AG08395 (cell line): ENCODE measurements around the gene GOLGA1.
"Not testable (repeated sequence)": the region's sequence is repeated elsewhere in the genome, so short reads cannot be mapped to it uniquely, and the experiment has no call there.

Source experiments
- DNase-seq: peaks from one replicate; pipeline ENCODE4 v3.0.0; 2012; ENCODE audit warnings: mixed read lengths, low spot score

GOLGA1 gene

DNA sequence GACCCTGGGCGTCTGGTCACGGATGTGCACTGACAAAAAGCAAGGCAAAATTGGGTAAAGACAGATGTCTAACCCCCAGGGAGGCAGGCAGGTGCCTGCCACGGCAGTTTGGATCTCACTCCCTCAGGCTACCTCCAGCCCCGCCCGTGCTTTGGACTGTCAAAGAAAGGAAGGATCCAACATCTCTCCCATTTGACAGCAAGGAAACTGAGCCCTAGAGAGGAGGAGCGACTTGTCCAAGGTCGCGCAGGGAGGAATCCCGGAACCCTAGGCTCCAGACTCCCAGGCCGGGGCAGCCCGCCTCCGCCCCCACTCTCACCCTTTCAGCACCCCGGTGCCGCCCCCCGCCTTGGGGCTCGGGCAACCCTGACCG is 376 bp downstream of the GOLGA1 start:
- no peak for DNase-seq

- no peak for DNase-seq
These were observed 939 bp downstream of the GOLGA1 start for GRCh38 chr9:124939944-124940343.

- peak; percentile 61 for DNase-seq
These were observed 6.6 kb downstream of the GOLGA1 start for GRCh38 chr9:124934290-124934689.

GRCh38 chr9:124932333-124932732 is 8.6 kb downstream of the GOLGA1 start:
- DNase-seq = no peak

GRCh38 chr9:124929464-124929863 is 11.4 kb downstream of the GOLGA1 start:
- DNase-seq = no peak

GRCh38 chr9:124928116-124928515 is 12.8 kb downstream of the GOLGA1 start:
- no peak for DNase-seq

DNA sequence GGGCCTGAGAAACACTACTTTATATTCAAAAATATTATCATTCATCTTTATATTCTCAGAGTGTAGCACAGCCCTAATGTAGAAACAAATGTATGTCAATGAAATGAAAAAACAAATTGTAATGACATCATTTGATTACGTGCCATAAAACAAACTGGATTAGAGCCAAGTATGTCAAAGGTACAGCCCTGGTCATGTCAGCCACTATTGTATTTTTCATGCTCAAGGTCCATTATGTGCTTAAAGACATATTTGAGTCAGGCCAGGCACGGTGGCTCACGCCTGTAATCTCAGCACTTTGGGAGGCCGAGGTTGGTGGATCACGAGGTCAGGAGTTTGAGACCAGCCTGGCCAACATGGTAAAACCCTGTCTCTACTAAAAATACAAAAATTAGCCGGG is 20.5 kb downstream of the GOLGA1 start:
- DNase-seq = not testable (repeated sequence)

DNA sequence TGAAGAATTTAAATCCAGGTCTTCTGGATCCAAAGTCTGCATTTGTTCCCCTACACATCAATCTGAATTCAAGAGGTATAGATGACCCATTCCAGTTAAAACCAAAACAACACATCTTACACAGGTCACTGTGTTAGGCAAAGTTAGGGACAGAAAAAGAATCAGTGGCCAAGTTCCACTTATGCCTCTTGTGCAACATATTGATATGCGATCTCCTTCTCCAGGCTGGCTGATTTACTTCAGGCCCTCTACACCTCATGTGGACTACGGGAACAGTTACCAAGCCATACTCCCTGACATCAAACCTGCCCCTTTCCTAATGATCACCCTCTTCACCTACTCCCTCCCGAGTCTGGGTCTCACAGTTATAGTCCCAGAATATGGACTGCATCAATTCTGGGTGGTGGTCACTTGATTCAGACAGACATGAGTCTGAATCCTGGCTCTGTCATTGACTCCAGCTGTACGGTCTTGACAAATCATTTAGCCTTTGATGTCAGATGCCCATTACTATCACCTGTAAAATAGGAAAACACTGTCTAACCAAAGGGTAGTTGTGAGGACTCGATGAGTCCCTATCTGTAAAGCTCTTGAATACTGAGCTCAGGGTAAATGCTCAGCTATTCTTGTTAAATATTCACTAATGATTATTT is 26.0 kb downstream of the GOLGA1 start:
- DNase-seq = no peak

- DNase-seq = no peak
These were observed 27.5 kb downstream of the GOLGA1 start for GRCh38 chr9:124913378-124913777.

DNA sequence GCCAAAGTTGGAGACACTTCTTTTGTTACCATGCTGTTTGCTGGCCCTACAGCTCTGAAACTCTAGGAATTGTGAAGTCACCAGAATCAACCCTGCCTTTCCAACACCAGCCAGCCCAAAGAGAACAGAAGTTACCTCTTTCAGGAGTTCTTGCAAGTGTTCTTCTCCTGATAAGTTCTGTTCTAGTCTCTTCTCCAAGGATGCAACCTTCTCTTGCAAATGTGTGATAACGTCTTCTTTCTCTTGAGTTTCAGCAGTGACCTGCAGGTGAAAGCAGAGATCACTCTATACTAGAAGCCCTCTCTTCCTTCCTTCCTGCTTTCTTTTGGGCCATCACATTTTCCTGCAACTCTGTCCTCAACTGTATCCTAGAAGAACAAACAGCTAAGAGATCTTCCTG is 29.1 kb downstream of the GOLGA1 start:
- DNase-seq = no peak

DNA sequence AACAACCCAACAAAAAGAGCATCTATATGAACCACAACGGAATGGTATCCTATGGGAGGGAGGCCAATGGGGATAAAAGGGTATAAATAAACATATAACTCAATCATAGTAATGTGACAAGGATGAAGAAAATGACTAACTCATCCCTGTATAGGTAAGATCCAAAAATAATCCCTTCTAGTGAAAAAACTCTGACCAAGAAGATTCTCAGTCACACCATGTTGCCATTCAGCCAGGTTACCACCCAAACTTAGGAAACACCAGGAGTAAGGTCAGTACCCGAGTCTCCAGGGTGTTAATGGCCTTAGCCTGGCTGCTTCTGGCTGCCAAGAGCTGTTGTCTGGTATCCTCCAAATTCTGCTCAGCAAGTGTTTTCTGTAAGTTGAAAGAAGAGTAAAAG is 32.8 kb downstream of the GOLGA1 start:
- DNase-seq = no peak

DNA sequence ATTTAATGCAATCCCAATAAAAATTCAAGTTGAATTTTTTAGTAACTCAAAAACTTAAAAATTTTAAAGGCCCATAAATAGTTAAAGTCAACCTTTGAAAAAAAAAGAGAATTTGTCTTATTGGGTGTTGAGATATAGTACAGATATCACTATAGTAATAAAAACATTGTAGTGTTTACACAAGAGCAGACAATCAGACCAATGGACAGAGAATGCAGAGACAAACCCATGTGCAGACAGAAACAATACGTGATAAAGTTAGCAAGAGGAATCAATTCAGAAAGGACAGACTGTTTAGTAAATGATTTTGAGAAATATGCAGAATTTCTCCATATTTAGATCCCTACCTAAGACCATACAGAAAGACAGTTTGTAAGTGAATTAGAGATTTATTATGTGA is 33.9 kb downstream of the GOLGA1 start:
- no peak for DNase-seq

DNA sequence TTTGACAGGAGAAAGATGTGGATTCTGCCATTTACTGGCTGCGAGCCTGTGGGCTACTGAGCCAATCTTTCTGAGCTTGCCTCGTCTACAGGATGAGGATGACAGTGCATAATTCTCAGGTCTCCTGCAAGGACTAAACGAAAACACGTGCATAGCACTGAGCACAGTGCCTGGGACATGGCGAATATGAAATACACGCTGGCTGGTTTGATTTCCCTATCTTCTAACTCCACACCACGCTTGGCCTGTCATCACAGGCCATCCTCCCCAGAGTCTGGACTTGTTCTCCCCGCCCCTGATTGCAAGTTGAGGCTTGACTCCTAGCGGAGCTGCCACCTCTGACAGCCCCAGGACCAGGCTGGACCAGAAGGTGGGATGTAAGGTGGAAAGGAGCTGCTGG is 41.0 kb downstream of the GOLGA1 start:
- no peak for DNase-seq

DNA sequence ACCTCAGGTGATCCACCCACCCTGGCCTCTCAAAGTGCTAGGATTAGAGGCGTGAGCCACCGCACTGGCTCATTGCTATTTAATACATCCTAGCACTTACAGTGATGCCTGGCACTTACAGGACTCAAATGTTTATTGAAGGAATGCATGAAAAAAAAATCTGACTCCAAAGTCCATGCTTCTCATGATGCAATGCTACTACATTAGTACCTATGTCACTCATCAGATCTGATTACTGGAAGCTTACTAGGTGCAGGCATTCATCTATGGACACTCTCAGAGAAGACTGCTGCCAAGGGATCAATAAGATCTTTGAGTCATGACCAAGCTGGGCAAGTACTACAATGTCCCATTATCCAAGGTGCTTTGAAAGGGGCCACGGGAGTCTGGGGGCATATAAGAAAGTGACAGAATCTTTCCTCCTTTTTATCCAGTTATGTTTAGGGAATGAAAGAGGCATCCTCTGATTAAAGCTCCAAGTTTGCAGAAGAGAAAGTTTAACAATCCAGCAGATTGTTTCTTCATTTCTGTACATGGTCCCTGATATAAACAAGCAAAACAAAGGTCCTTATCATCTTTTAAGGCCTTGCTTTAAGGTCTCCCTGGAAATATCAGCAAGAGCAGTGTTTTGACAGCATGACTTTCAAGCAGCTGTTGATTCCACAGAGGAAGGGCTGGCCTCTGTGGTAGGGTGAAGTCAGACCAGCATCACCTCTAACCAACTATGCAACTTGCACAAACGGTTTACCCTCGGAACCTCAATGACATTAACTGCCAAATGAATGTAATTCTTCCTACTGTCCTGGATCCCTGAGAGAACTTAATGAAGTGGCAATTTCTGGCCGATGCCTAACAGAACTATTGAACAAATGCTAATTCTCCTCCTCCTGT is 43.1 kb downstream of the GOLGA1 start:
- no peak for DNase-seq

DNA sequence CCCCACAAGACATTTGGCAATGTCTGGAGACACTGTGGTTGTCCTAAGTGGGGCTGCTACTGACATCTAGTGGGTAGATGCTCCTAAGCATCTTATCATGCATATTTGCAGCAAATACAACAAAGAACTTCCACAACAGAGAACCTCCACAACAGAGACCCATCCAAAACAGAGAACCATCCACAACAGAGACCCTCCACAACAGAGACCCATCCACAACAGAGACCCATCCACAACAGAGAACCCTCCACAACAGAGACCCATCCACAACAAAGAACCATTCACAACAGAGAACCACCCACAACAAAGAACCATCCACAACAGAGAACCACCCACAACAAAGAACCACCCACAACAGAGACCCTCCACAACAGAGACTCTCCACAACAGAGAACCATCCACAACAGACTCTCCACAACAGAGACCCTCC is 46.1 kb downstream of the GOLGA1 start:
- DNase-seq = peak; percentile 39

DNA sequence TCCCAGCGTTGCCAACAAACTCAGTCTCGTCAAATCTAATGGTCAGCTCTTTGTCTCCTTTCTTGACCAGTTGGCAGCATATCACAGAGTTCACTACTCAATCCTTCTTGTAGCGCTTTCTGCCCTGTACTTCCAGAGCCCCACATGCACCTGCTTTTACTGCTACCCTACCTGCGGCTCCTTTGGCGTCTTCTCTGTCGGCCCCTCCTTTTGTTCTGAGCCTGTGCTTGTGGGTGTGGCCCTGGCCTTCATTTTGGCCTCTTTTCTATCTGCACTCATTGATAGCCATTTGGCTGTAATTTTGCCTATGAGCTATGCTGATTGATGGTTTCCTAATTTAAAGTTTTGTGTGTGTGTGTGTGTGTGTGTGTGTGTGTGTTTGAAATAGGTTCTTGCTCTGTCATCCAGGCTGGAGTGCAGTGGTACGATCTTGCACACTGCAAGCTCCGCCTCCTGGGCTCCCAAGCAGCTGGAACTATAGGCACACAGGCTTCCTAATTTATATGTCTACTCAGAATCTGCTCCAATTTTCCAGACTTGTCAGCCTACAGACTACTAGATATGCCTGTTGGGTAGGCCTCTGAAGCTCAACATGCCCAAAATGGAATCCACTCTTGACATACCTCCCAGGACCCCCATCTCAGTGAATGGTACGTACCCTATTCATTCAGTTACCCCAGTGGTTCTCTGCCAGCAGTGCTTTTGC is 46.7 kb downstream of the GOLGA1 start:
- DNase-seq = no peak

- no peak for DNase-seq
These were observed 50.7 kb downstream of the GOLGA1 start for GRCh38 chr9:124890179-124890578.

DNA sequence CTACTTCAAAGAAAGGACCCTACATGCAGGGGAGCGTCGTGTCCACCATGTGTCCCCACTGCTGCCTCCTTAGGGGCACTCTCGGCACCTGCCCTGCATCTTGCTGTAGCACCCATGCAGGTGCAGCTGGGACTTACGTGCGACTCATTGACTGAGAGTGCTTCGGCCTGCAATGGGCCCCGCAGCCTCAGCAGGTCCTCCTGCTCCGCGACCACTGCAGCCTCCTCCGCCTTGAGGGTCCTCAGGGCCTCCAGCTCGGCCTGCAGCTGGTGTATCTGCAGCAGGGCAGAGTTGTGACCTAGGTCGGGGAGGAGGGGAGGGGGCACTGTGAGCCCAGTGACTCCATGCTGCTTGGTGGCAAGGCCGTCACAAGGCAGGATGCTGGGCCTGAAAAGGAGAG is 51.9 kb downstream of the GOLGA1 start:
- DNase-seq = no peak

DNA sequence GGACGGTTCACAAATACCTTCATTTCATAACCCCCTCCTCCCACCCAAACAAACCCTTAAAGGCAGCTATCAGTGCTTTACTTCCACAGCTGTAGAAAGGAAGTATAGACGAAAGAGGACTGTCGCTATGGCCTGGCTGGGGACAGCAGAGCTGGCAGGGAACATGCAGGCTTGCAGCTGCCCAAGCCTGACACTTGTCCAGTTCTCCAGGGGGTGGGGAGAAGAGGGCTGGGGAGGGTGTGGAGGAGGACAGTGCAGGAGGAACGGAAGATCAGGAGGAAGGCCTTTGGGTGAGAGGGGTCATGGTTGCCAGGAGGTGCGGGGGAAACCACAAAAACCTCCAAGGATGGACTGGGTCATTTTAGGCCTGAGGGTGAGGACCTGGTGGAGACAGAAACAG is 53.1 kb downstream of the GOLGA1 start:
- DNase-seq = no peak

GRCh38 chr9:124886866-124887492 is 53.9 kb downstream of the GOLGA1 start:
- DNase-seq = no peak

GRCh38 chr9:124886461-124886860 is 54.4 kb downstream of the GOLGA1 start:
- DNase-seq = no peak

DNA sequence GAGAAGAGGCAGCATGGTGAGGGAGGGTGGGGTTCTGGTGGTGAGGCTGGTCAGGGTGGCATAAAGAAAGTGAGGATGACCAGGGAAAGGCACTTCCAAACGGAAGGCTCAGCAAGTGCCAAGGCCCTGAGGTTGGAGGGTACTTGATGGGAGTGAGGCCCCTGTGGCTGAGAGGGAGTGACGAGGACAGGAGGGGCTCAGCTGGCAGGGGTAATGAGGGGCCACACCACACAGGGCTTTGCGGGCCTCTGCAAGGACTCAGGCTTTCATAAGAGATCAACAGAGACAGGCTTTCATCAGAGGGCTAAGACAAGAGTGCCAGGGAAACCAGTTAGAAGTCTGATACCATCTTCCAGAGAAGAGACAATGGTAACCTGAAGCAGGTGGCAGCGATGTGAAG is 55.3 kb downstream of the GOLGA1 start:
- DNase-seq = no peak

GRCh38 chr9:124884376-124884775 is 56.5 kb downstream of the GOLGA1 start:
- no peak for DNase-seq
